Lung microvascular endothelial cell (primary cell): ENCODE results near the gene SCAMP3. TPM values are rescaled to one million over a fixed set of nuclear protein-coding genes. Genes with fewer than 3 reads are reported as not detected.
A peak's percentile ranks its signal among the peaks of the same experiment; 100 is the strongest.

Source experiments
- DNase-seq, 2 donors: peaks; one replicate each; pipeline versions ENCODE4 v3.0.0 to v3.0.0-alpha.2; 2010; ENCODE audit warnings: low read depth in 2 of 2
- total RNA-seq: library from RNA; depleted of rRNA; stranded (reverse); fragments of >200 nt; gene quantifications from 2 replicates; pipeline ENCODE4 v1.2.1, GENCODE V29; 2014

The SCAMP3 gene
- total RNA-seq, 1 donor from 2014 or later = 34.1 TPM

GRCh38 chr1:155285631-155286044, 23.5 kb upstream of the SCAMP3 start:
- DNase-seq = no peak

GRCh38 chr1:155285063-155285462, 22.9 kb upstream of the SCAMP3 start:
- DNase-seq = no peak

- DNase-seq = no peak
Observed at GRCh38 chr1:155284476-155284875, 22.3 kb upstream of the SCAMP3 start.

- DNase-seq = no peak
Observed at GRCh38 chr1:155282488-155283091, 20.4 kb upstream of the SCAMP3 start.

- no peak for DNase-seq
Observed at GRCh38 chr1:155279268-155279667, 17.1 kb upstream of the SCAMP3 start.

- no peak for DNase-seq
Observed at GRCh38 chr1:155278689-155279160, 16.6 kb upstream of the SCAMP3 start.

- peak; percentile 21 to 42 for DNase-seq
Observed at GRCh38 chr1:155277902-155278688, 15.9 kb upstream of the SCAMP3 start.

GRCh38 chr1:155277070-155277901, 15.1 kb upstream of the SCAMP3 start, which contains the start of gene HCN3:
TSS of gene HCN3 (plus strand) at chr1:155277463. CDS start at chr1:155277591, 128 bp downstream.
- peak; percentile 96 to 97 for DNase-seq

- peak; percentile 96 for DNase-seq
Observed at GRCh38 chr1:155273343-155274245, 11.4 kb upstream of the SCAMP3 start, which contains the start of gene CLK2. TSS of gene CLK2 (minus strand) at chr1:155273504. CDS start at chr1:155270977, 2,527 bp downstream.

- DNase-seq = peak in 1 of 2 donors; percentile 70
Observed at GRCh38 chr1:155272466-155273342, 10.5 kb upstream of the SCAMP3 start.

- no peak for DNase-seq
Observed at GRCh38 chr1:155269381-155269780, 7.2 kb upstream of the SCAMP3 start.

- DNase-seq = no peak
Observed at GRCh38 chr1:155268630-155269029, 6.5 kb upstream of the SCAMP3 start.

GRCh38 chr1:155267373-155267772, 5.2 kb upstream of the SCAMP3 start:
- no peak for DNase-seq

GRCh38 chr1:155266553-155266952, 4.4 kb upstream of the SCAMP3 start:
- no peak for DNase-seq

- no peak for DNase-seq
Observed at GRCh38 chr1:155263067-155263466, 907 bp upstream of the SCAMP3 start.

- peak in 1 of 2 donors; percentile 29 for DNase-seq
Observed at GRCh38 chr1:155261493-155261851, 688 bp downstream of the SCAMP3 start.

- no peak for DNase-seq
Observed at GRCh38 chr1:155260276-155260675, 1.9 kb downstream of the SCAMP3 start.

GRCh38 chr1:155256058-155256852, 5.9 kb downstream of the SCAMP3 start:
- DNase-seq = no peak
